Liver (tissue), 3 donors: ENCODE measurements around the gene CAT.

Source experiments
- EGR1 ChIP-seq, 2 donors: IDR thresholded peaks; 2 replicates each; pipeline ENCODE4 v1.6.1; 2016 to 2018; ENCODE audit warnings: antibody characterized with exemption in 2 of 2, low read depth in 2 of 2
- GABPA ChIP-seq, 2 donors: IDR thresholded peaks in 1 of 2; conservative IDR thresholded peaks in 1 of 2; 2 replicates each; pipeline ENCODE4 v1.6.1; 2016; ENCODE audit warnings: antibody characterized with exemption in 2 of 2, mild to moderate bottlenecking in 1 of 2, moderate library complexity in 1 of 2
- HNF4A ChIP-seq, 2 donors: conservative IDR thresholded peaks; 2 replicates each; pipeline ENCODE4 v1.6.1; 2016; ENCODE audit warnings: antibody characterized with exemption in 2 of 2, mild to moderate bottlenecking in 2 of 2
- MAX ChIP-seq: IDR thresholded peaks from 2 replicates; pipeline ENCODE4 v1.6.1; 2016; ENCODE audit warnings: antibody characterized with exemption
- NR2F2 ChIP-seq: IDR thresholded peaks from 2 replicates; pipeline ENCODE4 v1.6.1; 2016; ENCODE audit warnings: antibody characterized with exemption
- RAD21 ChIP-seq, 2 donors: IDR thresholded peaks; 2 replicates each; pipeline ENCODE4 v1.6.1; 2016; ENCODE audit warnings: antibody characterized with exemption in 2 of 2, mild to moderate bottlenecking in 2 of 2
- RXRA ChIP-seq, 2 donors: IDR thresholded peaks; 2 replicates each; pipeline ENCODE4 v1.6.1; 2017 to 2018; ENCODE audit warnings: antibody characterized with exemption in 2 of 2, mild to moderate bottlenecking in 1 of 2
- SP1 ChIP-seq: IDR thresholded peaks from 2 replicates; pipeline ENCODE4 v1.6.1; 2018; ENCODE audit warnings: antibody characterized with exemption, mild to moderate bottlenecking
- TAF1 ChIP-seq: conservative IDR thresholded peaks from 2 replicates; pipeline ENCODE4 v1.6.1; 2016; ENCODE audit warnings: antibody characterized with exemption, mild to moderate bottlenecking
- YY1 ChIP-seq: IDR thresholded peaks from 2 replicates; pipeline ENCODE4 v1.6.1; 2016; ENCODE audit warnings: antibody characterized with exemption, mild to moderate bottlenecking
- TF ChIP-seq, protein P1 (sequence below): fragments of 150-350 bp; IDR thresholded peaks from 2 replicates; pipeline ENCODE4 v1.5.1; 2017; ENCODE audit warnings: improper control_type of control experiment, low read depth, low read length; ENCODE audit not compliant: missing input control
- TF ChIP-seq, protein P2 (sequence below): IDR thresholded peaks from 2 replicates; pipeline ENCODE4 v1.6.1; 2016; ENCODE audit warnings: antibody characterized with exemption, mild to moderate bottlenecking
- TF ChIP-seq, protein P3 (sequence below): IDR thresholded peaks from 2 replicates; pipeline ENCODE4 v1.6.1; 2016; ENCODE audit warnings: antibody characterized with exemption
- TF ChIP-seq, protein P4 (sequence below): IDR thresholded peaks from 2 replicates; pipeline ENCODE4 v1.6.1; 2016; ENCODE audit warnings: antibody characterized with exemption
- donor health status: healthy.
- donor health status: healthy.

DNA sequence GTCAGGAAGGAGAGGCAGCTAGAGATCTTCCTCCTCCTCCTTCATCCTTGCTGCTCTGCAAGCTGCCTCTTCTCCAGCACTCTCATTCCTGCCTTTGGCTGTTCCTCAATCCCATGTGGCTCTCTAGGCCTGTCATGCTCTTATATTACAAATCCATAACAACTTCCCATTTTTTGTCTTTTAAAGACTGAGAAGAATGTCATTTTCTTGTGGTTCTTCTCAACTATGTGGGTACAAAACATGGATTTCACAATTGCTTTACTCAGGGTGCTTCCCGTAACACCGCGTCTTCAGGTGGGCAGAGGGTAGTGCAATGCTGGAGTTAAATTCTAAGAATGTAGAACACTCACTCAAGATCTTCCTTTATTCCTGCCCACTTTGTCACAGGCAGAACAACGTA is 6.8 kb upstream of the CAT start:
- TF ChIP-seq, protein P1, sequence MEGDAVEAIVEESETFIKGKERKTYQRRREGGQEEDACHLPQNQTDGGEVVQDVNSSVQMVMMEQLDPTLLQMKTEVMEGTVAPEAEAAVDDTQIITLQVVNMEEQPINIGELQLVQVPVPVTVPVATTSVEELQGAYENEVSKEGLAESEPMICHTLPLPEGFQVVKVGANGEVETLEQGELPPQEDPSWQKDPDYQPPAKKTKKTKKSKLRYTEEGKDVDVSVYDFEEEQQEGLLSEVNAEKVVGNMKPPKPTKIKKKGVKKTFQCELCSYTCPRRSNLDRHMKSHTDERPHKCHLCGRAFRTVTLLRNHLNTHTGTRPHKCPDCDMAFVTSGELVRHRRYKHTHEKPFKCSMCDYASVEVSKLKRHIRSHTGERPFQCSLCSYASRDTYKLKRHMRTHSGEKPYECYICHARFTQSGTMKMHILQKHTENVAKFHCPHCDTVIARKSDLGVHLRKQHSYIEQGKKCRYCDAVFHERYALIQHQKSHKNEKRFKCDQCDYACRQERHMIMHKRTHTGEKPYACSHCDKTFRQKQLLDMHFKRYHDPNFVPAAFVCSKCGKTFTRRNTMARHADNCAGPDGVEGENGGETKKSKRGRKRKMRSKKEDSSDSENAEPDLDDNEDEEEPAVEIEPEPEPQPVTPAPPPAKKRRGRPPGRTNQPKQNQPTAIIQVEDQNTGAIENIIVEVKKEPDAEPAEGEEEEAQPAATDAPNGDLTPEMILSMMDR, result no peak
- TF ChIP-seq EGR1 (IDR thresholded peaks at IDR 0.05; ENCODE audit: low read depth in 2 of 2) (no peak), NR2F2 (no peak), GABPA (IDR thresholded peaks at IDR 0.05 in 1 of 2, conservative IDR thresholded peaks at IDR 0.05 in 1 of 2) (no peak), MAX (no peak), SP1 (no peak), RXRA (IDR thresholded peaks at IDR 0.05) (no peak), TAF1 (no peak), HNF4A (conservative IDR thresholded peaks at IDR 0.05) (no peak), YY1 (no peak), RAD21 (IDR thresholded peaks at IDR 0.05) (no peak)
- TF ChIP-seq, protein P2, sequence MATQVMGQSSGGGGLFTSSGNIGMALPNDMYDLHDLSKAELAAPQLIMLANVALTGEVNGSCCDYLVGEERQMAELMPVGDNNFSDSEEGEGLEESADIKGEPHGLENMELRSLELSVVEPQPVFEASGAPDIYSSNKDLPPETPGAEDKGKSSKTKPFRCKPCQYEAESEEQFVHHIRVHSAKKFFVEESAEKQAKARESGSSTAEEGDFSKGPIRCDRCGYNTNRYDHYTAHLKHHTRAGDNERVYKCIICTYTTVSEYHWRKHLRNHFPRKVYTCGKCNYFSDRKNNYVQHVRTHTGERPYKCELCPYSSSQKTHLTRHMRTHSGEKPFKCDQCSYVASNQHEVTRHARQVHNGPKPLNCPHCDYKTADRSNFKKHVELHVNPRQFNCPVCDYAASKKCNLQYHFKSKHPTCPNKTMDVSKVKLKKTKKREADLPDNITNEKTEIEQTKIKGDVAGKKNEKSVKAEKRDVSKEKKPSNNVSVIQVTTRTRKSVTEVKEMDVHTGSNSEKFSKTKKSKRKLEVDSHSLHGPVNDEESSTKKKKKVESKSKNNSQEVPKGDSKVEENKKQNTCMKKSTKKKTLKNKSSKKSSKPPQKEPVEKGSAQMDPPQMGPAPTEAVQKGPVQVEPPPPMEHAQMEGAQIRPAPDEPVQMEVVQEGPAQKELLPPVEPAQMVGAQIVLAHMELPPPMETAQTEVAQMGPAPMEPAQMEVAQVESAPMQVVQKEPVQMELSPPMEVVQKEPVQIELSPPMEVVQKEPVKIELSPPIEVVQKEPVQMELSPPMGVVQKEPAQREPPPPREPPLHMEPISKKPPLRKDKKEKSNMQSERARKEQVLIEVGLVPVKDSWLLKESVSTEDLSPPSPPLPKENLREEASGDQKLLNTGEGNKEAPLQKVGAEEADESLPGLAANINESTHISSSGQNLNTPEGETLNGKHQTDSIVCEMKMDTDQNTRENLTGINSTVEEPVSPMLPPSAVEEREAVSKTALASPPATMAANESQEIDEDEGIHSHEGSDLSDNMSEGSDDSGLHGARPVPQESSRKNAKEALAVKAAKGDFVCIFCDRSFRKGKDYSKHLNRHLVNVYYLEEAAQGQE, result no peak
- TF ChIP-seq, protein P3, sequence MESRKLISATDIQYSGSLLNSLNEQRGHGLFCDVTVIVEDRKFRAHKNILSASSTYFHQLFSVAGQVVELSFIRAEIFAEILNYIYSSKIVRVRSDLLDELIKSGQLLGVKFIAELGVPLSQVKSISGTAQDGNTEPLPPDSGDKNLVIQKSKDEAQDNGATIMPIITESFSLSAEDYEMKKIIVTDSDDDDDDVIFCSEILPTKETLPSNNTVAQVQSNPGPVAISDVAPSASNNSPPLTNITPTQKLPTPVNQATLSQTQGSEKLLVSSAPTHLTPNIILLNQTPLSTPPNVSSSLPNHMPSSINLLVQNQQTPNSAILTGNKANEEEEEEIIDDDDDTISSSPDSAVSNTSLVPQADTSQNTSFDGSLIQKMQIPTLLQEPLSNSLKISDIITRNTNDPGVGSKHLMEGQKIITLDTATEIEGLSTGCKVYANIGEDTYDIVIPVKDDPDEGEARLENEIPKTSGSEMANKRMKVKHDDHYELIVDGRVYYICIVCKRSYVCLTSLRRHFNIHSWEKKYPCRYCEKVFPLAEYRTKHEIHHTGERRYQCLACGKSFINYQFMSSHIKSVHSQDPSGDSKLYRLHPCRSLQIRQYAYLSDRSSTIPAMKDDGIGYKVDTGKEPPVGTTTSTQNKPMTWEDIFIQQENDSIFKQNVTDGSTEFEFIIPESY, result no peak
- TF ChIP-seq, protein P4, sequence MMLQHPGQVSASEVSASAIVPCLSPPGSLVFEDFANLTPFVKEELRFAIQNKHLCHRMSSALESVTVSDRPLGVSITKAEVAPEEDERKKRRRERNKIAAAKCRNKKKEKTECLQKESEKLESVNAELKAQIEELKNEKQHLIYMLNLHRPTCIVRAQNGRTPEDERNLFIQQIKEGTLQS, result no peak
